SK-N-SH (cell line): ENCODE results near the gene CETP. TPM values are rescaled to one million over a fixed set of nuclear protein-coding genes. Genes with fewer than 3 reads are reported as not detected.

Experiments
- CTCF ChIA-PET: fragments of 300-600, 350-600 bp; formaldehyde crosslinking; extraction: SDS; loops from one replicate; lab custom pipeline; 2021; lab: Yijun Ruan, JAX
- POLR2A ChIA-PET: fragments of 350-600 bp; sonication (Branson Sonifier 250); formaldehyde crosslinking; extraction: SDS; loops from one replicate; lab custom pipeline; 2020; ENCODE audit warnings: antibody characterized with exemption, inconsistent platforms; lab: Yijun Ruan, JAX
- DNase-seq: peaks from one replicate; pipeline ENCODE4 v3.0.0; 2012
- H2AFZ ChIP-seq: fragments of 200-600 bp; sonication (generic); 2 replicates; pipeline ENCODE4 v1.8.1; 2016; ENCODE audit warnings: antibody characterized with exemption, mild to moderate bottlenecking, low read depth
- H3F3A ChIP-seq: fragments of 200-600 bp; sonication (generic); replicated peaks from 2 replicates; pipeline ENCODE3; 2016; ENCODE audit warnings: antibody characterized with exemption, mild to moderate bottlenecking; ENCODE audit not compliant: insufficient read depth
- H3K27ac ChIP-seq, 2 experiments: fragments of 200-500 bp in 1 of 2; fragments of 200-600 bp in 1 of 2; sonication (Bioruptor generic) in 1 of 2; sonication (generic), shearing (Covaris generic) in 1 of 2; 2 replicates each; pipeline versions ENCODE4 v1.5.1 to v1.6.1; 2014 to 2016; ENCODE audit warnings: low read depth in 2 of 2, inconsistent platforms in 1 of 2, low read length in 1 of 2, mild to moderate bottlenecking in 1 of 2, mixed read lengths in 1 of 2
- H3K27me3 ChIP-seq: fragments of 200-600 bp; sonication (generic), shearing (Covaris generic); 2 replicates; pipeline ENCODE4 v1.6.1; 2016; ENCODE audit warnings: mixed run types; ENCODE audit not compliant: insufficient read depth
- H3K36me3 ChIP-seq, 2 experiments: fragments of 200-500 bp in 1 of 2; fragments of 200-600 bp in 1 of 2; sonication (Bioruptor generic) in 1 of 2; sonication (generic) in 1 of 2; replicated peaks in 1 of 2; 2 replicates each; pipeline versions ENCODE3 to v1.5.1; 2014 to 2016; ENCODE audit warnings: low read length in 1 of 2, mild to moderate bottlenecking in 1 of 2; ENCODE audit not compliant: insufficient read depth in 2 of 2, control insufficient read depth in 1 of 2
- H3K4me1 ChIP-seq, 2 experiments: fragments of 200-500 bp in 1 of 2; fragments of 200-600 bp in 1 of 2; sonication (Bioruptor generic) in 1 of 2; sonication (generic), shearing (Covaris generic) in 1 of 2; 2 replicates each; pipeline versions ENCODE4 v1.5.1 to v1.6.1; 2014 to 2016; ENCODE audit warnings: low read depth in 1 of 2, low read length in 1 of 2, mixed run types in 1 of 2; ENCODE audit not compliant: insufficient read depth in 2 of 2, control insufficient read depth in 1 of 2
- H3K4me2 ChIP-seq: fragments of 200-600 bp; sonication (generic), shearing (Covaris generic); 2 replicates; pipeline ENCODE4 v1.6.1; 2017; ENCODE audit warnings: mixed run types
- H3K4me3 ChIP-seq, 2 experiments: fragments of 200-500 bp in 1 of 2; fragments of 200-600 bp in 1 of 2; sonication (Bioruptor generic) in 1 of 2; sonication (generic), shearing (Covaris generic) in 1 of 2; 2 replicates each; pipeline versions ENCODE4 v1.5.1 to v1.8.1; 2014 to 2016; ENCODE audit warnings: low read depth in 2 of 2, inconsistent platforms in 1 of 2, low read length in 1 of 2, mild to moderate bottlenecking in 1 of 2, mixed read lengths in 1 of 2, moderate library complexity in 1 of 2
- H3K79me2 ChIP-seq: fragments of 200-600 bp; sonication (generic); 2 replicates; pipeline ENCODE4 v1.8.1; 2017; ENCODE audit warnings: mild to moderate bottlenecking; ENCODE audit not compliant: insufficient read depth
- H3K9ac ChIP-seq: fragments of 200-600 bp; sonication (generic); 2 replicates; pipeline ENCODE4 v1.6.1; 2017; ENCODE audit warnings: mixed run types
- H3K9me2 ChIP-seq: fragments of 200-600 bp; sonication (generic); 2 replicates; pipeline ENCODE4 v1.6.1; 2017; ENCODE audit warnings: mixed run types
- H3K9me3 ChIP-seq: fragments of 200-600 bp; sonication (generic); 2 replicates; pipeline ENCODE4 v1.6.1; 2017; ENCODE audit warnings: mixed run types, mild to moderate bottlenecking, moderate library complexity
- H4K20me1 ChIP-seq: fragments of 200-600 bp; sonication (generic); 2 replicates; pipeline ENCODE4 v1.6.1; 2017; ENCODE audit warnings: mild to moderate bottlenecking, mixed run types; ENCODE audit not compliant: insufficient read depth
- CTCF ChIP-seq: fragments of 200-600 bp; sonication (generic); IDR thresholded peaks from 2 replicates; pipeline ENCODE4 v1.6.1; 2017; ENCODE audit warnings: antibody characterized with exemption, mild to moderate bottlenecking, moderate library complexity
- EP300 ChIP-seq, 2 experiments: IDR thresholded peaks; 2 replicates each; pipeline versions ENCODE4 v1.4.0 to v1.6.1; 2012; ENCODE audit warnings: borderline replicate concordance in 1 of 2, low read depth in 1 of 2, low read length in 1 of 2
- FOSL2 ChIP-seq: IDR thresholded peaks from 2 replicates; pipeline ENCODE4 v1.4.0; 2012; ENCODE audit warnings: low read depth, mild to moderate bottlenecking, moderate library complexity, borderline replicate concordance
- FOXM1 ChIP-seq: IDR thresholded peaks from 2 replicates; pipeline ENCODE4 v1.4.0; 2012; ENCODE audit warnings: low read depth, mild to moderate bottlenecking
- GATA2 ChIP-seq: sonication (generic); formaldehyde crosslinking; IDR thresholded peaks from 2 replicates; pipeline ENCODE4 v1.5.0; 2020; ENCODE audit warnings: mild to moderate bottlenecking, missing genetic modification reagents
- MEF2A ChIP-seq: IDR thresholded peaks from 2 replicates; pipeline ENCODE4 v1.4.0; 2012; ENCODE audit warnings: low read depth, borderline replicate concordance
- MXI1 ChIP-seq: IDR thresholded peaks from 2 replicates; pipeline ENCODE4 v1.6.1; 2012; ENCODE audit warnings: mild to moderate bottlenecking, low read depth, low read length, improper control_type of control experiment
- NFIC ChIP-seq: IDR thresholded peaks from 2 replicates; pipeline ENCODE4 v1.4.0; 2012; ENCODE audit warnings: borderline replicate concordance
- PBX3 ChIP-seq: IDR thresholded peaks from 2 replicates; pipeline ENCODE4; 2012
- RCOR1 ChIP-seq: fragments of 150-350 bp; IDR thresholded peaks from 2 replicates; pipeline ENCODE4 v1.6.1; 2017; ENCODE audit warnings: antibody characterized with exemption, low read length
- REST ChIP-seq: IDR thresholded peaks from 2 replicates; pipeline ENCODE4 v1.6.1; 2012; ENCODE audit warnings: mild to moderate bottlenecking, low read depth, low read length, moderate library complexity
- RFX5 ChIP-seq: IDR thresholded peaks from 2 replicates; pipeline ENCODE4 v1.6.1; 2012; ENCODE audit warnings: mild to moderate bottlenecking, improper control_type of control experiment, low read length
- SIN3A ChIP-seq: IDR thresholded peaks from 2 replicates; pipeline ENCODE4 v1.6.1; 2012; ENCODE audit warnings: low read depth, mild to moderate bottlenecking, low read length, moderate library complexity, borderline replicate concordance
- SMC3 ChIP-seq: IDR thresholded peaks from 2 replicates; pipeline ENCODE4 v1.6.1; 2012; ENCODE audit warnings: low read depth, low read length, improper control_type of control experiment
- USF1 ChIP-seq: IDR thresholded peaks from 2 replicates; pipeline ENCODE4 v1.4.0; 2012; ENCODE audit warnings: low read depth, borderline replicate concordance
- USF2 ChIP-seq: fragments of 150-350 bp; IDR thresholded peaks from 2 replicates; pipeline ENCODE4 v1.6.1; 2017; ENCODE audit warnings: antibody characterized with exemption, low read length, low read depth, borderline replicate concordance
- YY1 ChIP-seq: IDR thresholded peaks from 2 replicates; pipeline ENCODE4 v1.4.0; 2012; ENCODE audit warnings: low read depth, mild to moderate bottlenecking
- WGBS: methylation state at CpG from one replicate; pipeline ENCODE4 v1.1.6; 2017; ENCODE audit warnings: low lambda C conversion rate; 5-methylcytosine and 5-hydroxymethylcytosine counted together
- polyA plus RNA-seq, 3 experiments: library from polyadenylated mRNA; depleted of rRNA; stranded (reverse); fragments of >200 nt; gene quantifications; 2 replicates each; pipeline ENCODE4 v1.2.3, GENCODE V29; 2012

Gene CETP
- polyA plus RNA-seq, 1 of the 3 experiments (the other 2 are of a cell fraction): not detected

GRCh38 chr16:56997931-56998330 lies 36.2 kb downstream of the CETP start:
- no peak overlapping the region for H3K4me2 ChIP-seq
- TF ChIP-seq YY1 (no peak), MEF2A (no peak), FOXM1 (no peak), SMC3 (no peak)
- 75% methylated on average over 3 of the region's 3 CpGs for WGBS
- H3K27ac ChIP-seq: no peak overlapping the region
- H4K20me1 ChIP-seq: no peaks in the 10 kb centered on the region
- no peaks in the 10 kb centered on the region for H3K36me3 ChIP-seq
- ChIA-PET POLR2A (no interaction called here), CTCF (no interaction called here)
- peaks cover 4% of the 10 kb centered on the region for H3F3A ChIP-seq
- H2AFZ ChIP-seq: no peak overlapping the region
- no peak for DNase-seq
- no peak overlapping the region for H3K9ac ChIP-seq
- peaks cover 0 to 12% of the 10 kb centered on the region in 2 experiments; a peak in 2 of 4 replicates for H3K4me1 ChIP-seq
- H3K9me2 ChIP-seq: no peaks in the 10 kb centered on the region
- H3K79me2 ChIP-seq: no peaks in the 10 kb centered on the region
- no peaks in the 10 kb centered on the region for H3K27me3 ChIP-seq
- H3K9me3 ChIP-seq: no peaks in the 10 kb centered on the region
- no peak overlapping the region for H3K4me3 ChIP-seq

- H3K4me3 ChIP-seq: no peak overlapping the region
- no peak overlapping the region for H3K27ac ChIP-seq
- ChIA-PET CTCF (no interaction called here), POLR2A (no interaction called here)
- H3K4me2 ChIP-seq: no peak overlapping the region
- H3K79me2 ChIP-seq: no peaks in the 10 kb centered on the region
- H3F3A ChIP-seq: peaks cover 4% of the 10 kb centered on the region
- 89% methylated on average over 3 of the region's 3 CpGs for WGBS
- TF ChIP-seq USF2 (no peak), FOSL2 (no peak), SIN3A (no peak), CTCF (no peak), SMC3 (no peak), RFX5 (no peak), FOXM1 (no peak), PBX3 (no peak), USF1 (no peak), RCOR1 (no peak), REST (no peak), GATA2 (CRISPR knock-in tag) (no peak), MXI1 (no peak), NFIC (no peak), EP300 (IDR thresholded peaks at IDR 0.05; ENCODE audit: borderline replicate concordance in 1 of 2, low read depth in 1 of 2, low read length in 1 of 2) (no peak)
- DNase-seq: no peak
- H3K4me1 ChIP-seq: peaks cover 0 to 12% of the 10 kb centered on the region in 2 experiments; a peak in 2 of 4 replicates
- H3K36me3 ChIP-seq: no peaks in the 10 kb centered on the region
- H2AFZ ChIP-seq: no peak overlapping the region
- no peak overlapping the region for H3K9ac ChIP-seq
- no peaks in the 10 kb centered on the region for H4K20me1 ChIP-seq
- H3K27me3 ChIP-seq: no peaks in the 10 kb centered on the region
- H3K9me2 ChIP-seq: no peaks in the 10 kb centered on the region
- H3K9me3 ChIP-seq: no peaks in the 10 kb centered on the region
These were observed 36.6 kb downstream of the CETP start for GRCh38 chr16:56998352-56998751.
